ENCODE data around the gene MAPK8. TPM values are rescaled to one million over a fixed set of nuclear protein-coding genes. Genes with fewer than 3 reads are reported as not detected.

MAPK8 gene
- total RNA-seq, 1 donor from 2014 or later, result 52.3 TPM

DNA sequence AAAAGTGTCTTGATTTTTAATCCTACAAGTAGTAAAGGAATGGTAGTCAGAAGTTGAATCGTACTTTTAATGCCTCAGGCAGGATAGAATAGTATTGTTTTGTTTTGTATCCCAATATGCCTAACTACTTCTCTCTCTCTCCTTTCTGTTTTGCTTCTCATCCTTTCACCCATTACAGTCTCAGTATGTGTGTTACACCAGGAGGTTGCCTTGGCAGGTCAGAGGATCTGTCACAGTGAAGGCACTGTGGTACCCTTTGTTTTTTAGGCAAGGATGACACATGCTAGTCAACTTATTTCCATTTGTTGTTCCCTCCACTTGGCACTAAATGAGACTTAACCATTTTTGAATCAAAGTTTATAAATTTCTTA lies 94.4 kb downstream of the MAPK8 start:
- Mint-ChIP-seq H3K27me3 (ENCODE audit: insufficient read depth) (no peaks in the 10 kb centered on the region), H3K27ac (no peak overlapping the region), H3K4me3 (no peak overlapping the region), H3K36me3 (ENCODE audit: low read depth) (peaks cover 2% of the 10 kb centered on the region), H3K4me1 (ENCODE audit: low read depth) (peaks cover 9% of the 10 kb centered on the region), H3K9me3 (no peaks in the 10 kb centered on the region)
- no peak for DNase-seq (ENCODE audit: low spot score)
- intact Hi-C loops (cut with micrococcal nuclease), result no loop called here

DNA sequence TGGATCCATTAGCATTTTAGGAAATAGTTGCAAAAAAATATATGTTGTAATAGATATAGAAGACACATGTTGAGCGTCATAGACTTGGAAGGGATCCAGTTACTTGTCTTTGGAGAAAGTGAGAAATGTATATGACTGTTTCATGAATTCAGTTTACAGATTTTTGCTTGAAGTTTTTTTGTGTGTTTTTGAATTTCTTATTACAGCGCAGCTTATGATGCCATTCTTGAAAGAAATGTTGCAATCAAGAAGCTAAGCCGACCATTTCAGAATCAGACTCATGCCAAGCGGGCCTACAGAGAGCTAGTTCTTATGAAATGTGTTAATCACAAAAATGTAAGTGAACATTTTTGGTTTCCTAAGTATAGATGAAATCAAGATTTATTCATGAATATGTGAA lies 98.2 kb downstream of the MAPK8 start:
- Mint-ChIP-seq H3K4me1 (ENCODE audit: low read depth) (peaks cover 9% of the 10 kb centered on the region), H3K4me3 (no peak overlapping the region), H3K36me3 (ENCODE audit: low read depth) (peaks cover 2% of the 10 kb centered on the region), H3K9me3 (no peaks in the 10 kb centered on the region), H3K27me3 (ENCODE audit: insufficient read depth) (no peaks in the 10 kb centered on the region), H3K27ac (no peak overlapping the region)
- intact Hi-C loops (cut with micrococcal nuclease), result no loop called here
- no peak for DNase-seq (ENCODE audit: low spot score)

DNA sequence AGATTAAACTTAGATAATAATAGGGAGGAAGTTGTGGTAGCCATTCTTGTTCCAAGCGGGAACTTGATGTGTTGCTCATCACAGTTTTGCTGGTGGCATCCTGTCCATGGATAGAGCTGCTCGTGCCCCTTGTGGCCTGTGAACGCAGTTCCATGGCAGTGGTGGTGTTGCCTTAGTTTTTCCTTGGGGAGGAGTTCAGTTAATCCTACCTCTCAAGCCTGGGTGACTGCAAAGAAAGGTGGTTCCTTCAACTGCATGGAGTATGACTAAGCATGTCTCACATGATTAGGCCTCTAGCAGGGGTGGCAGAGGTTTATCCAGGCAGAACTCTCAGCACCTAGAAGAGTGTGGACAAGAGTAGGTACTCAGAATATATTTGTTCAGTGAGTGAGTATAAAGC lies 99.7 kb downstream of the MAPK8 start:
- Mint-ChIP-seq H3K27ac (no peak overlapping the region), H3K36me3 (ENCODE audit: low read depth) (peaks cover 14% of the 10 kb centered on the region), H3K9me3 (no peaks in the 10 kb centered on the region), H3K4me3 (no peak overlapping the region), H3K27me3 (ENCODE audit: insufficient read depth) (no peaks in the 10 kb centered on the region), H3K4me1 (ENCODE audit: low read depth) (no peaks in the 10 kb centered on the region)
- no peak for DNase-seq (ENCODE audit: low spot score)
- intact Hi-C loops (cut with micrococcal nuclease), result loop anchor here (2.0 kb wide), 1 partner anchor 15 kb away; no protein-coding TSS in a partner anchor

DNA sequence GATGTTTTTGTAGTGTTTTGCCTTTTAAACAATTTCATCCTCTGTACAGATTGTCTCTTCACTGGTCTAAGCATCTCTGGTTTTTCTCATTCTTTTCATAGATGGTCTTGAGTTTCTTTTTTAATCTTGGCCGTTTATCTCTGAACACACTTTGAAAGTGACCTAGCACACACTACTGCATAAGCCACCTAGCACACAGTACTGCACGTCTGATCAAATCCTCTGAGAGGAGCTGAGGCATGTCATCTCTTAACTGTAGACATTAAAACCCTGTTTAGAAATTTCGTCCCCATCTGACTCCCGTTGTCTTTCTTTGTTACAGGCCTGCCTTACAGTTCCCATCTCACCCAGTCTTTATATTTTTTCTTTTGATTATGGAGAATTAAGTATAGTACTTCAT lies 100.2 kb downstream of the MAPK8 start:
- no peak overlapping the region for H3K4me3 Mint-ChIP-seq
- H3K27ac Mint-ChIP-seq, result no peak overlapping the region
- H3K27me3 Mint-ChIP-seq (ENCODE audit: insufficient read depth), result no peaks in the 10 kb centered on the region
- H3K9me3 Mint-ChIP-seq, result no peaks in the 10 kb centered on the region
- H3K36me3 Mint-ChIP-seq (ENCODE audit: low read depth), result peaks cover 16% of the 10 kb centered on the region
- DNase-seq (ENCODE audit: low spot score), result no peak
- no peaks in the 10 kb centered on the region for H3K4me1 Mint-ChIP-seq (ENCODE audit: low read depth)
- intact Hi-C loops (cut with micrococcal nuclease), result loop anchor here (2.0 kb wide), 1 partner anchor 16 kb away; no protein-coding TSS in a partner anchor

DNA sequence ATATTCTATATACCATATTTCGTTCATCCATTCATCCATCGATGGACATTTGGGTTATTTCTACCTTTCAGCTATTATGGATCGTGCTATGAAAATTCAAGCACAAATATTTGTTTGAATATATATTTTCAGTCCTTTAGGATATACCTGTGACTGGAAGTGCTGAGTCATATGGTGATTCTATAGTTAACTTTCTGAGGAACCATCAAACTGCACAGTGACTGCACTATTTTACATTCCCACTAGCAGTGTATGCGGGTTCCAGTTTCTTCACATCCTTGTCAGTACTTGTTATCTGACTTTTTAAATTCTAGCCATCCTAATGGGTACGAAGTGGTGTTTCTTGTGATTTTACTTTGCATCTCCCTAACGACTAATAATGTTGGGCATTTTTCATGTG lies 104.0 kb downstream of the MAPK8 start:
- Mint-ChIP-seq H3K27me3 (ENCODE audit: insufficient read depth) (no peaks in the 10 kb centered on the region), H3K4me1 (ENCODE audit: low read depth) (no peaks in the 10 kb centered on the region), H3K4me3 (no peak overlapping the region), H3K9me3 (peaks cover 13% of the 10 kb centered on the region), H3K36me3 (ENCODE audit: low read depth) (peaks cover 25% of the 10 kb centered on the region), H3K27ac (no peak overlapping the region)
- no peak for DNase-seq (ENCODE audit: low spot score)
- intact Hi-C loops (cut with micrococcal nuclease), result no loop called here

DNA sequence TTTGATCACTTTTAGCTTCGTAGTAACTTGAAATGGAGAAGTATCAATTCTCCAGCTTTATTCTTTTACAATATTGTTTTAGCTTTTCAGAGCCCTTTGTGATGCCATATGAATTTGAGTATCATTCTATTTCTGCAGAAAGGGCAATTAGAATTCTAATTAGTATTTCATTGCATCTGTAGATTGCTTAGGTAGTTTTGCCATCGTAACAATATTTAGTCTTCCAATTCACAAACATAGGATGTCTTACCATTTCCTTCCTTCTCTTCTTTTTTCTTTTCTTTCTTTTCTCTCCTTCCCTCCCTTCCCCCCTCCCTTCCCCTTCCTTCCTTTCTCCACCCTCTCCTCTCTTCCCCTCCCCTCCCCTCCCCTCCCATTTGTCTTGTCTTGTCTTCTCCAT lies 105.0 kb downstream of the MAPK8 start:
- Mint-ChIP-seq H3K9me3 (peaks cover 13% of the 10 kb centered on the region), H3K27ac (no peak overlapping the region), H3K36me3 (ENCODE audit: low read depth) (peaks cover 25% of the 10 kb centered on the region), H3K27me3 (ENCODE audit: insufficient read depth) (no peaks in the 10 kb centered on the region), H3K4me3 (no peak overlapping the region), H3K4me1 (ENCODE audit: low read depth) (no peaks in the 10 kb centered on the region)
- intact Hi-C loops (cut with micrococcal nuclease), result no loop called here
- DNase-seq (ENCODE audit: low spot score), result no peak

DNA sequence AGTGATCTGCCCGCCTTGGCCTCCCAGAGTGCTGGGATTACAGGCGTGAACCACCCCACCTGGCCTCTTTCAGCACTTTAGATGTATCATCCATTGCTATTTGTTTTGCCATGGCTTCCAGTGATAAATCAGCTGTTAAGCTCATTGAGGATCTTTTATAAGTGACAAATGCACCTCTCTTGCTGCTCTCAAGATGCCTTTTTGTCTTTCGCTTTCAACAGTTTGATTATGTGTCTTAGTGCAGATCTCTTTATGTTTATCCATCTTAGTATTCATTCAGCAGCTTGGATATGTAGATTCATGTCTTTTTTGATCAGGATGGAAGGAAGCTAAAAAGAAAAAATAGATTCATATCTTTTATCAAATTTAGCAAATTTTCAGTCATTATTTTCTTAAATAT lies 105.6 kb downstream of the MAPK8 start:
- intact Hi-C loops (cut with micrococcal nuclease), result no loop called here
- Mint-ChIP-seq H3K4me1 (ENCODE audit: low read depth) (no peaks in the 10 kb centered on the region), H3K27me3 (ENCODE audit: insufficient read depth) (no peaks in the 10 kb centered on the region), H3K4me3 (no peak overlapping the region), H3K27ac (no peak overlapping the region), H3K36me3 (ENCODE audit: low read depth) (peaks cover 25% of the 10 kb centered on the region), H3K9me3 (peaks cover 13% of the 10 kb centered on the region)
- no peak for DNase-seq (ENCODE audit: low spot score)

DNA sequence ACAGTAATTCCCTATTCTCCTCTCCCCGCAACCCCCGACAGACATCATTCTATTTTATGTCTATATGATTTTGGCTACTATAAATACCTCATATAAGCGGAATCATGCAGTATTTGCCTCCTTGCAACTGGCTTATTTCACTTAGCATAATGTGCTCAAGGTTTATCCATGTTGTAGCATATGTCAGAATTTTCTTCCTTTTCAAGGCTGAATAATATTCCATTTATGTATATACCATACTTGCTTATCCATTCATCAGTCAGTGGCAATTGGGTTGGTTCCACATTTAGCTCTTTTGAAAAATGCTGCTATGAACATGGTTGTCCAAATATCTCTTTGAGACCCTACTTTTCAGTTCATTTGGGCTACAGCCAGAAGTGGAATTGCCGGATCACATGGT lies 106.5 kb downstream of the MAPK8 start:
- no peaks in the 10 kb centered on the region for H3K27me3 Mint-ChIP-seq (ENCODE audit: insufficient read depth)
- no peaks in the 10 kb centered on the region for H3K4me1 Mint-ChIP-seq (ENCODE audit: low read depth)
- DNase-seq (ENCODE audit: low spot score), result no peak
- peaks cover 13% of the 10 kb centered on the region for H3K9me3 Mint-ChIP-seq
- H3K27ac Mint-ChIP-seq, result no peak overlapping the region
- H3K4me3 Mint-ChIP-seq, result no peak overlapping the region
- peaks cover 25% of the 10 kb centered on the region for H3K36me3 Mint-ChIP-seq (ENCODE audit: low read depth)
- intact Hi-C loops (cut with micrococcal nuclease), result no loop called here

DNA sequence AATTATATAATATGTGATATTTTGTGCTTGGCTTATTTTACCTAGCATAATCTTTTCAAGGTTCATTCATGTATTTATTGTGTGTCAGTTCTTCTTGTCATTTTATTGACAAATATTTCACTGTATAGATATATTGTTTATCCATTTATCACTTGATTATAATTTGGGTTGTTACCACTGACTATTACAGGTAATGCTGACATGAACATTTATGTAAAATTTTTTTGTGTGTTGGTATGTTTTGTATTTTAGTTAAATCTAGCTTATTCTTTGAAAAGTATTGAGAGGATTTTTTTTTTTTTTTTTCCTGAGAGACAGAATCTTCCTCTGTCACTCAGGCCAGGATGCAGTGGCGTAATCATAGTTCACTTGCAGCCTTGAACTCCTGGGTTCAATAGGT lies 107.7 kb downstream of the MAPK8 start:
- H3K4me1 Mint-ChIP-seq (ENCODE audit: low read depth), result no peaks in the 10 kb centered on the region
- no peak for DNase-seq (ENCODE audit: low spot score)
- no peak overlapping the region for H3K4me3 Mint-ChIP-seq
- H3K36me3 Mint-ChIP-seq (ENCODE audit: low read depth), result peaks cover 25% of the 10 kb centered on the region
- intact Hi-C loops (cut with micrococcal nuclease), result no loop called here
- no peaks in the 10 kb centered on the region for H3K27me3 Mint-ChIP-seq (ENCODE audit: insufficient read depth)
- H3K27ac Mint-ChIP-seq, result no peak overlapping the region
- peaks cover 13% of the 10 kb centered on the region for H3K9me3 Mint-ChIP-seq

DNA sequence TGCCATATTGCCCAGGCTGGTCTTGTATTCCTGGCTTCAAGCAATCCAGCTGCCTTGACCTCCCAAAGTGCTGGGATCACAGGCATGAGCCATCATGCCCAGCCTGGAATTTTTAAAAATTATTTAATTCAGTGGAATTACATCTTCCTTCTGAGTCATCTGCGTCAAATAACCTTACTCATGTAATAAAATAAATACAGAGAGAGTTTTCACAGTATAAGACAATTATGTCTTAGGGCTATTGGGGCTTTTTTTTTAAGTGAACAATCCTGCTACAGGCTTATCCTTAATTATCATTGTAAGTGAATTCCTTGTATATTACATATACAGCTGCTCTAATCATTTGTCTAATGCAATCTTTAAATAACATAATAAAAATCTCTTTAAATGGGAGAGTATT lies 108.3 kb downstream of the MAPK8 start:
- Mint-ChIP-seq H3K9me3 (peaks cover 13% of the 10 kb centered on the region), H3K36me3 (ENCODE audit: low read depth) (peaks cover 25% of the 10 kb centered on the region), H3K27ac (no peak overlapping the region), H3K27me3 (ENCODE audit: insufficient read depth) (no peaks in the 10 kb centered on the region), H3K4me1 (ENCODE audit: low read depth) (no peaks in the 10 kb centered on the region), H3K4me3 (no peak overlapping the region)
- intact Hi-C loops (cut with micrococcal nuclease), result no loop called here
- no peak for DNase-seq (ENCODE audit: low spot score)

DNA sequence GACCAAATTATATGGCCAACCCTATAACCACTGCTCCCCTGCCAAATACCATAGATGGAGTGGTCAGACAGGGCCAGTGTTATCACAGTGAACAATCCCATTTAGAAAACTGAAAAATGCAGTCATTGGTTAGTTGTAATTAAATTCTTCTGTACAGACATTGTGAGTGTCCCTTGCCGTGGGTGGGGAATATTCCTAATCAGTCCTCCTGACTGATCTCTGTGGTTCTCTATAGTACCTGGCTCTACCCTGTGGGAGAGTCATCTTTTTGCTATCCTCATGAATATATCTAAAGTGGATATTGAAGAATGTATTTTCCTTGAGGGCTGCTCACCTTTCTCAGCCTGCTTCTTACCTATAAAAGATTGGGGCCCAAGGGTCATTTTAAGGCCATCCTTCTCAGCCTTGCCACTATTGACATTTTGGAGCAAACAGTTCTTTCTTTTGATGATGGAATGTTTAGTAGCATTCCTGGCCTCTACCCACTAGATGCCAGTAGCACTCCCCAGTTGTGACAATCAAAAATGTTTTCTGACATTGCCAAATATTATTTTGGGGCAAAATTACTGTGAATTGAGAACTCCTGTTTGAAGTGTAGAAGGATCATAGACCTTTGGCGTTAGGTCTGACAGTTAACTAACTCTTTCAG lies 110.2 kb downstream of the MAPK8 start:
- Mint-ChIP-seq H3K9me3 (peaks cover 13% of the 10 kb centered on the region), H3K27ac (no peak overlapping the region), H3K27me3 (ENCODE audit: insufficient read depth) (no peaks in the 10 kb centered on the region), H3K4me3 (no peak overlapping the region), H3K36me3 (ENCODE audit: low read depth) (peaks cover 12% of the 10 kb centered on the region), H3K4me1 (ENCODE audit: low read depth) (no peaks in the 10 kb centered on the region)
- intact Hi-C loops (cut with micrococcal nuclease), result no loop called here
- DNase-seq (ENCODE audit: low spot score), result no peak

DNA sequence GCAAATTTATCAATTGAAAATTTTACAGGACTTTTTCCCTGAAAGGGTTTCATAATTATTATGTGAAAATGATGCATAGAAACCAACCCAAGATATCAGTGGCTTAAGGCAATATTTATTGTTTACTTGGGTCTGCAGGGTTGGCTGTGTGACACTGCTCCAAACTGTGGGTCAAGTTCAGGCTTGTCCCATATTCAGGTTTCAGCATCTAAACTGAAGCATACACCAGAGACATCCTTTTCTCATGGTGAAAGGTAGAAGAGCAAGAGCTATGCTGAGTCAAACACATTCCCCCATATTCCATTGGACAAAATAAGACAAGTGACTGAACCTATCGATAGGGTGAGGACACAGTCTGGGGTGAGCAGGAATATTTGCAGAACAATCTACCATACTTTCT lies 110.9 kb downstream of the MAPK8 start:
- Mint-ChIP-seq H3K36me3 (ENCODE audit: low read depth) (peaks cover 8% of the 10 kb centered on the region), H3K4me3 (no peak overlapping the region), H3K27me3 (ENCODE audit: insufficient read depth) (no peaks in the 10 kb centered on the region), H3K27ac (no peak overlapping the region), H3K4me1 (ENCODE audit: low read depth) (no peaks in the 10 kb centered on the region), H3K9me3 (peaks cover 8% of the 10 kb centered on the region)
- intact Hi-C loops (cut with micrococcal nuclease), result no loop called here
- no peak for DNase-seq (ENCODE audit: low spot score)

DNA sequence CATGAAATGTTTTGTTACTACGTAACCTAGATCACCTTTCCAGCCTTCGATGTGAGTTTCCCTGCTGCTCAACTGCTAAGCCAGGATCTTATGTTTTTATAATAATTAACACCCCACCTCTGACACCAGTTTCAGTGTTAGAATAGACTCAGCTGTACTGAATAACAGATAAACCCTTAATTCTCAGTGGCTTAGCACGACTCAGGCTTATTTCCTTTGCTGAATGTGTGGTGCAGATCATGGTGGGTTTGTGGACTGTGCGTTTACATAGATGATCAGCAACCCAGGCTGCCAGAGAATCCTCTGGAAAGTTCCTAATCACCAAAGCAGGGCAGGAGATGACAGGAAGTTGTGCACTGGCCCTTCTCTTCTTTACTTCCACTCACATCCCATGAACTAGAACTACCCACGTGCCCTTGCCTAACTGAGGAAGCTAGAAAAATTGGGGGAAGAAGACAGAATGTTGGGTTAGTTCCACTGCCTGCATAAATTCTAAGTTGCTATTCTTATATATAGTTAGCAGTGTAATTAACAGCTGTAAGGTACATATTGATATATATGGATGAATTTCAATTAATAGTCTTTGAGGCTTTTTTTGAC lies 111.8 kb downstream of the MAPK8 start:
- intact Hi-C loops (cut with micrococcal nuclease), result no loop called here
- Mint-ChIP-seq H3K4me1 (ENCODE audit: low read depth) (no peaks in the 10 kb centered on the region), H3K27me3 (ENCODE audit: insufficient read depth) (no peaks in the 10 kb centered on the region), H3K36me3 (ENCODE audit: low read depth) (peaks cover 1% of the 10 kb centered on the region), H3K27ac (no peak overlapping the region), H3K9me3 (no peaks in the 10 kb centered on the region), H3K4me3 (no peak overlapping the region)
- DNase-seq (ENCODE audit: low spot score), result no peak

DNA sequence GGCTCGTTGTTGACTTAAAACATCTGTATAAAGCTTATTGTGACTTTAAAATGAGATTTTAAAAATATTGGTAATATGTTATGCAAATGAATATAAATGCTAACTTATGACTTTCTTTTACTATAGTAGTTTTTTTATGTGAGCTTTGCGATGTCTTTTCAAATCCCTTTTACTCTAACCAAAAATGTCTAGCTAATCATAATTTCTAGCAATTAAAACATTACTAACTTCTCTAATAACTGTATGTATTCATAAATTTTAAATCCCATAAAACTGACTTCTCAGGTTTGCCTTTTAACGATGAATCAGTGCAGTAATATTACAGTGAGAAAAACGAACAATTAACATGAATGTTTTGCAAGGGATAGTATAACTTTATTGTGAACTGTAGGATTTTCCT lies 113.2 kb downstream of the MAPK8 start:
- no peak for DNase-seq (ENCODE audit: low spot score)
- intact Hi-C loops (cut with micrococcal nuclease), result no loop called here
- Mint-ChIP-seq H3K27me3 (ENCODE audit: insufficient read depth) (no peaks in the 10 kb centered on the region), H3K9me3 (no peaks in the 10 kb centered on the region), H3K27ac (no peak overlapping the region), H3K4me3 (no peak overlapping the region), H3K4me1 (ENCODE audit: low read depth) (no peaks in the 10 kb centered on the region), H3K36me3 (ENCODE audit: low read depth) (no peaks in the 10 kb centered on the region)

Data from activated T-helper 1 cell treated with anti-CD3 and anti-CD28 coated beads, Interleukin-12 subunit alpha, Interleukin-12 subunit beta, Interleukin-2, Interleukin-4 antibody, amounts not matched to agents 30 ng/mL and 10 ng/mL and 1 ng/mL, durations not matched to agents 14 hours and 24 hours and 36 hours (primary cell).